Activated naive CD8-positive, alpha-beta T cell treated with anti-CD3 and anti-CD28 coated beads, Interleukin-2, amount 50 U/mL, for 24 hours (primary cell): Measurements from ENCODE around the gene VHLL.
A peak's percentile ranks its signal among the peaks of the same experiment; 100 is the strongest.

Experiments used
- ATAC-seq: fragments of 150-1000 bp; cut with Tn5 transposase; one replicate; pipeline ENCODE4 v1.10.0; 2021
- DNase-seq: peaks from one replicate; pipeline ENCODE4 v3.0.0; 2021
- H3K27ac Mint-ChIP-seq: one replicate; pipeline ENCODE4 v1.8.0; 2021; ENCODE audit warnings: mild to moderate bottlenecking, mixed read lengths
- H3K27me3 Mint-ChIP-seq: one replicate; pipeline ENCODE4 v1.8.0; 2021; ENCODE audit warnings: mixed read lengths
- H3K36me3 Mint-ChIP-seq: one replicate; pipeline ENCODE4 v1.8.0; 2021; ENCODE audit warnings: low read depth, mixed read lengths
- H3K4me1 Mint-ChIP-seq: one replicate; pipeline ENCODE4 v1.8.0; 2021; ENCODE audit warnings: mixed read lengths
- H3K4me3 Mint-ChIP-seq: one replicate; pipeline ENCODE4 v1.8.0; 2021; ENCODE audit warnings: mild to moderate bottlenecking, moderate library complexity, mixed read lengths
- H3K9me3 Mint-ChIP-seq: one replicate; pipeline ENCODE4 v1.8.0; 2021; ENCODE audit warnings: mixed read lengths

VHLL gene

GRCh38 chr1:156310962-156311361 lies 11.9 kb upstream of the VHLL start:
- Mint-ChIP-seq H3K27me3 (no peaks in the 10 kb centered on the region), H3K27ac (no peak overlapping the region), H3K9me3 (no peaks in the 10 kb centered on the region), H3K36me3 (peaks cover 63% of the 10 kb centered on the region), H3K4me1 (no peaks in the 10 kb centered on the region), H3K4me3 (no peak overlapping the region)
- ATAC-seq (no peak), DNase-seq (no peak)

DNA sequence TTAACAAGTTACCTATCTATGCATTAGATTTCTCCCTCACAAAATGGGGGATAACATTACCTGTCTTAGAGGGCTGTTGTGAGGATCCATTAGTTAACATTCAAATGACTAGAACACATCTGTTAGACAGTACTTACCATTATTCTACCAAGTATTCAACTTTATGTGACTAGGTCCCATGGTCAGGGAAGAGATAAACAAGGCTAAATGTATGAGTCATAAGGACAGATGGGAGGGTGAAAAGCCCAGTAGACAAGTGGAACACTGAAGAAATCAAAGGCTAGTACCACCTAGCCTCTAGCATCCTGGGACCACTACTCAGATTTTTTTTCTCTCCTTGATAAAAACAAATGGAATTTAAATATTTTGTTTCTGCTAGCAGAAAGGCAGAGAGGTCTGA lies 9.0 kb upstream of the VHLL start:
- no peaks in the 10 kb centered on the region for H3K9me3 Mint-ChIP-seq
- H3K36me3 Mint-ChIP-seq = peaks cover 53% of the 10 kb centered on the region
- H3K27me3 Mint-ChIP-seq = no peaks in the 10 kb centered on the region
- no peaks in the 10 kb centered on the region for H3K4me1 Mint-ChIP-seq
- DNase-seq (no peak), ATAC-seq (no peak)
- no peak overlapping the region for H3K27ac Mint-ChIP-seq
- no peak overlapping the region for H3K4me3 Mint-ChIP-seq

GRCh38 chr1:156305215-156305614 lies 6.1 kb upstream of the VHLL start:
- no peak for ATAC-seq
- H3K27me3 Mint-ChIP-seq = no peaks in the 10 kb centered on the region
- no peak for DNase-seq
- peaks cover 41% of the 10 kb centered on the region for H3K36me3 Mint-ChIP-seq
- no peaks in the 10 kb centered on the region for H3K4me1 Mint-ChIP-seq
- no peak overlapping the region for H3K4me3 Mint-ChIP-seq
- H3K27ac Mint-ChIP-seq = no peak overlapping the region
- H3K9me3 Mint-ChIP-seq = no peaks in the 10 kb centered on the region

GRCh38 chr1:156303241-156303640 lies 4.1 kb upstream of the VHLL start:
- peak overlapping the region; percentile 11 for H3K27ac Mint-ChIP-seq
- H3K4me3 Mint-ChIP-seq = no peak overlapping the region
- no peak for DNase-seq
- H3K9me3 Mint-ChIP-seq = no peaks in the 10 kb centered on the region
- H3K4me1 Mint-ChIP-seq = no peaks in the 10 kb centered on the region
- H3K36me3 Mint-ChIP-seq = peaks cover 26% of the 10 kb centered on the region
- ATAC-seq = no peak
- no peaks in the 10 kb centered on the region for H3K27me3 Mint-ChIP-seq

DNA sequence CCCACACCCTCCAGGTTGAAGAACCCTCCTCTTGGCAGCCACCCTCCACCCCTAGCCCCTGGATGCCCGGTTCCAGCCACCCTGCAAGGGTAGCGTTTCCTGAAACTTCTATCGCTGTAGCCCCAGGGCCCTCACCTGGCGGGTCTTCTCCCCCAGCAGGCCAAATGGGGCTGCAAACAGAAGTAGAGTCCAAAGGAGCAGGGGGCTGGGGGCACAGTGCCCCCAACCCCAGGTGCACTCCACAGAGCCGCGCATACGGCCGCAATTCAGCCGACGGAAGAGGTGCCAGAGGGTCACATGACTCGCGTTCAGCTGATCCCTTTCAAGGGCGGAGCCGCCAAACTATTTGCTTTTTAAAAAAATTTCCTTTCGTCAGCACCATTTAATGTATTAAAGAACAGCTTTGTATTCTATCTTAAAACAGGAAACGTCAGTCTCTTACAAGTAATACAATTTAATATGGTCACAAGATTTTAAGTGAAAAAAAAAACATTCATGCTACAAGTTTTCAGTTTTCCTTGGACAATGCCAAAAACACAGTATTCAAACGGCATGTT lies 3.6 kb downstream of the VHLL start, which contains the start of gene GLMP:
Gene GLMP, minus strand, starts transcription at position 289 of the 557 bp plus-strand sequence. Its CDS starts 34 bp downstream, at position 255.
- peaks cover 1% of the 10 kb centered on the region for H3K36me3 Mint-ChIP-seq
- DNase-seq (peak; percentile 59), ATAC-seq (peak; percentile 81)
- no peaks in the 10 kb centered on the region for H3K27me3 Mint-ChIP-seq
- peaks cover 18% of the 10 kb centered on the region for H3K4me1 Mint-ChIP-seq
- H3K27ac Mint-ChIP-seq = peak within 1 kb of the TSS; percentile 68
- no peaks in the 10 kb centered on the region for H3K9me3 Mint-ChIP-seq
- peak within 1 kb of the TSS; percentile 83 for H3K4me3 Mint-ChIP-seq

DNA sequence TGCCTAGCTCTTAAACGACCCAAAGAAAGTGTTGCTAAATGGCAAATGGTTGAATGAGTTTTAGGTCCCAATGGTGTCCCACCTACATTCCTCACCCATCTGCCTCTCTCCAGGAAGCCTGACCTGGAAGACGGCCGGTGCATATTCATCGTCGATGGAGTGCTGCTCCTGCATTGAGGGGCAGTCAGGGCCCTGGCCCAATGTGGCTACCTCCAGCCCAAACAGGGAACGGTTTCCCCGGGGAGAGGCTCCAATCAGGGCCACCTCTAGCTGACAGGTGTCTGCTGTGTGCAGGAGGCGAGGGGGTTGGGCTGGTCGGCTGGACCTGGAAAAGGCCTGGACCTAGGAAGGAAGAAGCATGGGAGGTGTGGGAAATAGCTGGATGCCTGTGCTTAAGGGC lies 5.2 kb downstream of the VHLL start:
- H3K27ac Mint-ChIP-seq = no peak overlapping the region
- DNase-seq (no peak), ATAC-seq (no peak)
- peaks cover 18% of the 10 kb centered on the region for H3K4me1 Mint-ChIP-seq
- H3K27me3 Mint-ChIP-seq = no peaks in the 10 kb centered on the region
- no peaks in the 10 kb centered on the region for H3K9me3 Mint-ChIP-seq
- H3K4me3 Mint-ChIP-seq = no peak overlapping the region
- peaks cover 1% of the 10 kb centered on the region for H3K36me3 Mint-ChIP-seq

DNA sequence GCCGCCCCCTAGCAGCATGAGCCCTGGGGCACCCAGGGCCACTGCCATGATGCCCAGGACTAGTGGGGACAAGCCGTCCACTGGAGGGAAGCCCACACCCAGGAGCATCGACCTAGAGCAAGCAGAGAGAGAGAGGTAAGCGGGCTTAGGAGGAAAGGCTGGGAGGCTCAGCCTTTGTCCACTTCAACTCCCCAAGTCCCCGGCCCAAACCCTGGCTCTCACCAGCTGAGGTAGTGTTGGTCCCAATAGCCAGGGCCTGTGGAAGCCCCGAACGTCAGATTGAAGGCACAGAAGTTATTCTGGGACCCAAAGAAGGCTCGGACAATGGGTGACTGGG lies 6.0 kb downstream of the VHLL start:
- no peaks in the 10 kb centered on the region for H3K9me3 Mint-ChIP-seq
- H3K4me3 Mint-ChIP-seq = no peak overlapping the region
- no peak for DNase-seq
- peaks cover 4% of the 10 kb centered on the region for H3K36me3 Mint-ChIP-seq
- no peak for ATAC-seq
- peaks cover 18% of the 10 kb centered on the region for H3K4me1 Mint-ChIP-seq
- no peak overlapping the region for H3K27ac Mint-ChIP-seq
- H3K27me3 Mint-ChIP-seq = no peaks in the 10 kb centered on the region

- no peaks in the 10 kb centered on the region for H3K27me3 Mint-ChIP-seq
- peak overlapping the region; percentile 49 for H3K4me3 Mint-ChIP-seq
- H3K36me3 Mint-ChIP-seq = peaks cover 6% of the 10 kb centered on the region
- H3K27ac Mint-ChIP-seq = peak overlapping the region; percentile 27
- DNase-seq (peak; percentile 29), ATAC-seq (no peak)
- peaks cover 18% of the 10 kb centered on the region for H3K4me1 Mint-ChIP-seq
- H3K9me3 Mint-ChIP-seq = no peaks in the 10 kb centered on the region
These were observed 7.7 kb downstream of the VHLL start for GRCh38 chr1:156291226-156292061.

DNA sequence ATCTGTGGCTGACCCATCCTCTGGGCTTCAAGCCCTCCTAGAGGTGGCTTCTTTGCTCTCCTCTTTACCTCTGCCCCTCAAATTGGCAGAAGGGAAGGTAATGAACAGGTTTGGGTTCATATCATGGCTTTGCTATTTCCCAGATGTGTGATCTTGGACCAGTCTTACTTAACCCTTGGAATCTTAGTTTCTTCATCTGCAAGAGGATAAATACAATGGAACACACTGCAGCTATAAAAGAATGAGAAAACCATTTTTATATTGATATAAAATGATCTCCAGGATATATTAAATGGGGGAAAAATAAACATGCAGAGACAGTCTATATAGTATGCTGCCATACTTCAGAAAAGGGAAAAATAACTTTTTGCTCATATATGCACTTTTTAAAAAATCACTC lies 9.2 kb downstream of the VHLL start:
- Mint-ChIP-seq H3K4me3 (no peak overlapping the region), H3K9me3 (no peaks in the 10 kb centered on the region), H3K27me3 (no peaks in the 10 kb centered on the region), H3K4me1 (peaks cover 9% of the 10 kb centered on the region), H3K36me3 (peaks cover 7% of the 10 kb centered on the region), H3K27ac (no peak overlapping the region)
- DNase-seq (no peak), ATAC-seq (no peak)

DNA sequence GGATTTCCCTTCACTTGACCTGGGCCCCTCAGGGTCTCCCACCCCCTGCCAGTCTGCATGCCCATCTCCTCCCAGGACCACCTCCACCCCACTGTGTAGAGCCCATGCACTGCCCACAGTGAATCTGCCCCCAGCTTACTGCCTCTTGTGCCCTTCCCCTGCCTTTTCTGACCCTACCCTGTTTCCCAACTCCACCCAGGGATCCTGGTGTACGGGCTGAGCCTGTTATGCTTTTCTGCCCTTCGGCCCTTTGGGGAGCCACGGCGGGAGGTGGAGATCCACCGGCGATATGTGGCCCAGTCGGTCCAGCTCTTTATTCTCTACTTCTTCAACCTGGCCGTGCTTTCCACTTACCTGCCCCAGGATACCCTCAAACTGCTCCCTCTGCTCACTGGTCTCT lies 13.0 kb downstream of the VHLL start:
- H3K27ac Mint-ChIP-seq = no peak overlapping the region

DNA sequence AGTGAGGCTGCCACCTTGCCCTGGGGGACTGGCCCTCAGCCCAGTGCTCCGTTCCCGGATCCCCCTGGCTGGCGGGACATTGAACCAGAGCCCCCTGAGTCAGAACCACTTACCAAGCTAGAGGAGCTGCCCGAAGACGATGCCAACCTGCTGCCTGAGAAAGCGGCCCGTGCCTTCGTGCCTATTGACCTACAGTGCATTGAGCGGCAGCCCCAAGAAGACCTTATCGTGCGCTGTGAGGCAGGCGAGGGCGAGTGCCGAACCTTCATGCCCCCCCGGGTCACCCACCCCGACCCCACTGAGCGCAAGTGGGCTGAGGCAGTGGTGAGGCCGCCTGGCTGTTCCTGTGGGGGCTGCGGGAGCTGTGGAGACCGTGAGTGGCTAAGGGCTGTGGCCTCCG lies 13.7 kb downstream of the VHLL start:
- DNase-seq = no peak
- ATAC-seq = no peak
- Mint-ChIP-seq H3K9me3 (no peaks in the 10 kb centered on the region), H3K27me3 (no peaks in the 10 kb centered on the region), H3K27ac (no peak overlapping the region), H3K4me1 (peaks cover 27% of the 10 kb centered on the region), H3K4me3 (no peak overlapping the region), H3K36me3 (peaks cover 15% of the 10 kb centered on the region)

More for the DNA sequence above, 13.0 kb downstream of the VHLL start:
- Mint-ChIP-seq H3K4me1 (peaks cover 21% of the 10 kb centered on the region), H3K9me3 (no peaks in the 10 kb centered on the region), H3K4me3 (no peak overlapping the region), H3K27me3 (no peaks in the 10 kb centered on the region), H3K36me3 (peaks cover 11% of the 10 kb centered on the region)
- ATAC-seq = no peak
- no peak for DNase-seq

DNA sequence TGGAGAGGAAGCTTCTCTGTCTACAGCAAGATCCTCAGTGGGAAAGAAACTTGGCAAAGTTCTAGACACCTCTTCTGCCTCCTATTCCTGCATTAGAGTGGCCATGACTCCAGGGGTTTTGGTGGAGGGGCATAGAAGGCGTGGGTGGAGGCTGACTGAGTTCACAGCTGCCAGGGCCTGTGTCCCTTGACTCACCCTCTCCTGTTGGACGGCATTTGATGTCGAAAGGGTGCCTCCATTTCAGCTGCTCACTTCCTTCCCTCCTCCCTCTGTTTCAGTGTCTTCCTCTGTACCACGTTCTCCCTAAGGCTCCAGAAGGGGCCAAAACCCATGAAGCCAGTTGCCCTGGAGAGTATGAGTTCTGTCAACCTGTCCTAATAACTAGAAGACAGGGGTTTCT lies 14.3 kb downstream of the VHLL start:
- H3K36me3 Mint-ChIP-seq = peaks cover 19% of the 10 kb centered on the region
- peaks cover 34% of the 10 kb centered on the region for H3K4me1 Mint-ChIP-seq
- H3K27me3 Mint-ChIP-seq = no peaks in the 10 kb centered on the region
- H3K27ac Mint-ChIP-seq = no peak overlapping the region
- no peak overlapping the region for H3K4me3 Mint-ChIP-seq
- no peak for ATAC-seq
- H3K9me3 Mint-ChIP-seq = no peaks in the 10 kb centered on the region
- no peak for DNase-seq

DNA sequence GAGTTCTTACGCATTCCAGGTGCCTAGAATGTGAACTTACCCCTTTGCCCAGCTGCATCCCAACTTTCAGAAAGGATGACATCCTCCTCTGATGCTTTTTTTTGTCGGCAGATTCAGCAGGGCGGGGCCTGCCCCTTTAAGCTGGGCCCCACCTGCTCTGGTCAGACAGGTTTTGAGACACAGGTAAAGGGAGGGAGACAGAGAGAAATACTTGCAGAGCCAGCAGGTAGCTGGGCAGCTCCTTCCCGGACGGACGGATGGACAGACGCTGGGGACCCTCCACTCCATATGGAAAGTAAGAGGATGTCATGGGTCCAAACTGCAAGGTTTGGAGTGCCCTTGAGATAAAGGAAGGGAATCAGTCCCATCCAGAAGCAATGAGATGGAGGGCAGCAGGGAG lies 15.0 kb downstream of the VHLL start, which contains the start of gene TMEM79:
Gene TMEM79, plus strand, starts transcription at position 214 of the 400 bp plus-strand sequence. CDS start 902 bp downstream, outside the sequence.
- H3K36me3 Mint-ChIP-seq = peaks cover 21% of the 10 kb centered on the region
- ATAC-seq (no peak), DNase-seq (no peak)
- no peaks in the 10 kb centered on the region for H3K27me3 Mint-ChIP-seq
- no peaks in the 10 kb centered on the region for H3K9me3 Mint-ChIP-seq
- peak within 1 kb of the TSS; percentile 90 for H3K27ac Mint-ChIP-seq
- peak within 1 kb of the TSS; percentile 95 for H3K4me3 Mint-ChIP-seq
- H3K4me1 Mint-ChIP-seq = peaks cover 37% of the 10 kb centered on the region

GRCh38 chr1:156283521-156283920 lies 15.6 kb downstream of the VHLL start:
- no peaks in the 10 kb centered on the region for H3K9me3 Mint-ChIP-seq
- DNase-seq (no peak), ATAC-seq (no peak)
- H3K4me1 Mint-ChIP-seq = peaks cover 37% of the 10 kb centered on the region
- H3K27ac Mint-ChIP-seq = peak overlapping the region; percentile 90
- peak overlapping the region; percentile 95 for H3K4me3 Mint-ChIP-seq
- H3K27me3 Mint-ChIP-seq = no peaks in the 10 kb centered on the region
- peaks cover 22% of the 10 kb centered on the region for H3K36me3 Mint-ChIP-seq

DNA sequence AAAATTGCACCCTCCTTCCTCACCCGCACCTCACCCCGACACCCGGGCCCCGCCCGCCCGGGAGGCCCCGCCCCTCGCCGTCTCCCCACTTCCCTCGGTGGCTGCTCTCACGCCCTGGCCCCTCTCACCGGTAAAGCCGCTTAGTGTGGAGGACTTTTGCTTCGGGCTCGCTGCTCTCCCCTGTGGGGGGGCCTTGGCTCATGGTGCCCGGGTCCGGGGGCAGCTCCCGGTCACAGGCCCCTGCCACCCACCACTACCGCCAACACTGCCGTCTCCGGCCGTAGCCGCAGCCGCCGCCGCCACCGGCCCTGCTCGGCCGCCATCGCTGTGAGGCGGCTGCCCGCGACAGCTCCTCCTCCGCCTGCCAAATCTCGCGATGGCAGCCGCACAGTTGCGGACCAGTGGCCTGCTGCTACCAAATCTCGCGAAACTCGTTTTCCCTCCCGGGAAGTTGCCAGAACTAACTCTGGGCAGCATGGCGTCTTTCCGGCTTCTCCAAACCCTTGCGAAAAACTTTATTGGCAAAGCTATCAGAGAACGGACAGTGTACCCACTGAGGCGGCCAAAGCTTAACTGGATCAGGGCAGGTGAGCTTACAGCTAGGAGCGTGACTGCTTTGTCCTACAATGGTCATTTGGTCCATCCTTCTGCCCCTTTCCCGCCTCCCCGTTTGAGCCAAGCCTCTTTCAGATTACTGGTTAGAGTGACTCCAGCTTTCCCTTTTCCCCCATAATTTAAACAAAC lies 16.5 kb downstream of the VHLL start, which contains the start of gene SMG5:
Gene SMG5, minus strand, starts transcription at position 347 of the 744 bp plus-strand sequence. Its CDS starts 145 bp downstream, at position 202.
- Mint-ChIP-seq H3K36me3 (peaks cover 29% of the 10 kb centered on the region), H3K27me3 (no peaks in the 10 kb centered on the region), H3K9me3 (no peaks in the 10 kb centered on the region), H3K4me1 (peaks cover 37% of the 10 kb centered on the region), H3K4me3 (peak within 1 kb of the TSS; percentile 95), H3K27ac (peak within 1 kb of the TSS; percentile 90)
- DNase-seq = peak; percentile 96
- peak; percentile 86 for ATAC-seq
